HG03139 (cell line): ENCODE data around the gene RAB33B.
A peak's percentile ranks its signal among the peaks of the same experiment; 100 is the strongest.
"Not testable (repeated sequence)": the region's sequence is repeated elsewhere in the genome, so short reads cannot be mapped to it uniquely, and the experiment has no call there.

Experiments
- ATAC-seq: cut with Tn5 transposase; IDR thresholded peaks from one replicate; pipeline ENCODE4 v1.9.1; 2021; ENCODE audit not compliant: unreplicated experiment

RAB33B gene

DNA sequence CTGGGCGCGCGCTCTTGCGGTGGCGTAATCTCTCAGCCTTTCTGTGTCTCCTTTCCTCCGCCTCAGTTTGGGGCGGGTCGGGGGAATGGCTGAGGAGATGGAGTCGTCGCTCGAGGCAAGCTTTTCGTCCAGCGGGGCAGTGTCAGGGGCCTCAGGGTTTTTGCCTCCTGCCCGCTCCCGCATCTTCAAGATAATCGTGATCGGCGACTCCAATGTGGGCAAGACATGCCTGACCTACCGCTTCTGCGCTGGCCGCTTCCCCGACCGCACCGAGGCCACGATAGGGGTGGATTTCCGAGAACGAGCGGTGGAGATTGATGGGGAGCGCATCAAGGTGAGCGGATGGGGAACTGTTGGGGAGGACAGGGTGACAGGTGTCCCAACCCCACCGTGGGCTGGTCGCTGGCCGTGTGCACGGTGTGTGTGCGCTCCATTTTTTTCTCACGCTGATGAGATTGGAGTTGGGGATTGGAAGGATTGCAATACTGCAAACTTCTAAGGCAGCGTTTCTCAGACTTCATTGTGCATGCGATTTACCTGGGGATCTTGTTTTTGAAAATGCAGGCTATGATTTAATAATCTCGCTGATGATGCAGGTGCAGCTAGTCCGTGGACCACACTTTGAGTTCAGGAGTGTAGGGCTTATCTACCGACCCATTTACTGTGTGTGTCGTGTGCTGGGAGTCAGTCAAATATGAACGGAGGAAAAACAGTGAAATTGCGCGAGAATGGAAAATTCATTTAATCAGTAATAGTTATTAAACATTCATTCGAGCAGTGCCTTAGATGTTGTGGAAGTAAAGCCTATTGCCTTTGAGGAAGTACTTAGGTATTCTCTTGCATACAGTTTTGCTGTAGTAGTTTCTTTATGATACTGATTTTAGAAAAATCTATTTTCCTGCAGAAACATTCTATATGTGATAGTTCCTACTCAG lies at the start of gene RAB33B:
RAB33B (plus strand) TSS at position 11 of the 935 bp plus-strand sequence; CDS start at position 86, 75 bp downstream.
- ATAC-seq: peak; percentile 3

DNA sequence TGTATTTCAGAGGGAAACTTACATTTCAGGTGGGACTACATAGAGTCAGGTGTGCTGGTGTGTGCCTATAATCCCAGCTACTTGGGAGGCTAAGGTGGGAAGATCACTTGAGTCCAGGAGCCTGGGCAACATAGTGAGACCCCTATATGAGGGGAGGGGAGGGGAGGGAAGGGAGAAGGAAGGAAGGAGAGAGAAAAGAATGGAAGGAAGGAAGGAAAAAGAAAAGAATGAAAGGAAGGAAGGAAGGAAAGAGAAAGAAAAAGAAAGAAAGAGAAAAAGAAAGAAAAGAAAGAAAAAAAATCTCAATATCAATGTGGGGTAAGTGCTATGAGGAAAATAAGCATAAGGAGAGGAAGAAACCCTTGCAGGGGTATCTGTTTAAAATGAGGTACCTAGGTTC lies 43.6 kb upstream of the RAB33B start:
- ATAC-seq: no peak

DNA sequence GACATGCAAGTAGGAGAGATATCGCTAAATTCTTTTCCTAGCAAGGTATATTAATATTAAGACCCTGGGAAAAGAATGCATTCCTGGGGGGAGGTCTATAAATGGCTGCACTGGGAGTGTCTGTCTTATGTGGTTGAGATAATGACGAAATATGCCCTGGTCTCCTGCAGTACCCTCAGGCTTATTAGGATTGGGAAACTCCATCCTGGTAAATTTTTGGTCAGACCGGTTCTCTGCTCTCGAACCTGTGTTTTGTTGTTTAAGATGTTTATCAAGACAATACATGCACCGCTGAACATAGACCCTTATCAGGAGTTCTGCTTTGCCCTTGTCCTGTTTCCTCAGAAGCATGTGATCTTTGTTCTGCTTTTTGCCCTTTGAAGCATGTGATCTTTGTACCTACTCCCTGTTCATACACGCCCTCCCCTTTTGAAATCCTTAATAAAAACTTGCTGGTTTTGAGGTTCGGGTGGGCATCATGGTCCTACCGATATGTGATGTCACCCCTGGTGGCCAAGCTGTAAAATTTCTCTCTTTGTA lies 39.2 kb upstream of the RAB33B start:
- not testable (repeated sequence) for ATAC-seq

DNA sequence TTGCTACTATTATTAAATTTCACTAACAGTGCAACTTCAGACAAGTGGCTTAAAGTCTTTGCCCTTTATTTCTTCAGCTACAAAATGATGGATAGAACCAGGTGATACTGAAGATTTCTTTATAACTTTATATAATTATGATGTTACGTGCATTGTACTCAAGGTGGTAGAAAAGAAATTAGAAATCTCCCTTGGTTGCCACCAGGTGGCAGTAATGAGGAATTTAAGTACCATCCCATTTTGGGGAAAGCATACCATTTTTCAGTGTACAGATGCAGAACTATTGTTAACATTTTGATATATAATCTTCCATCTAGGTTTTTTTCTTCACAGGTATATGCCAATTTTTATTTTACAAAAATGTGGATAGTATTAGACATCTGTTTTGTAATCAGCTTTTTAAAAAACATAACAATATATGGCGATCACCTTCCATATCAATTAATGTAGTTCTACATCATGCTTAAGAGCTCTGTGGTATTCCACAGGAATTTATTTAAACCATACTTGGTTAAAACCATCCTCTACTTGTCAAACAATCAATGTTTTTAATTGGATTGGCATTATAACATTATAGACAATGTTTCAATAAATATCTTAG lies 37.7 kb upstream of the RAB33B start:
- no peak for ATAC-seq

DNA sequence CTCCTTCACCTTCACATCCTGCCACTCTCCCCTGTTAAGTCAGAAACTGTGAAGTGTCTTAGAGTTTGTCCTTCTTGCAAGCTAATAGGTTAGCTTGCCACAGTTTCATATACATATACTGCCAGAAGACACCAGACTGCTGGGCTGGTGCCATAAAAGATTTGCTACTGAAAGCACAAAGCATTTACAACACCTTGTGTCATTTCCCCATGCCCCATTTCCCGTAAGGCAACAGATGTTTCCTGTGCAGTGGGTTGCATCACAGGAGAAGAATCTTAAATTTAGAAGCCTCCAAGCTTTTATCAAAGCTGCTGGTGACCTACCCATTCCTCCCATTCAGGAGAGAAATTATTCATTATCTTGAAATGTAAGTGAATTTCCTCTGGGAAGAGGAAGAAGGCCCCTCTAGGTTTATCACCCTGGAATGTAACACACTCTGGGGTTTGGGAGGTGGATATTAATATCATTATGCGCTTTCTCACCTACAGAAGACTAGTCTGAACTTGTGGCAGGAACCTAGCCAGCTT lies 34.5 kb upstream of the RAB33B start:
- ATAC-seq: peak; percentile 76

DNA sequence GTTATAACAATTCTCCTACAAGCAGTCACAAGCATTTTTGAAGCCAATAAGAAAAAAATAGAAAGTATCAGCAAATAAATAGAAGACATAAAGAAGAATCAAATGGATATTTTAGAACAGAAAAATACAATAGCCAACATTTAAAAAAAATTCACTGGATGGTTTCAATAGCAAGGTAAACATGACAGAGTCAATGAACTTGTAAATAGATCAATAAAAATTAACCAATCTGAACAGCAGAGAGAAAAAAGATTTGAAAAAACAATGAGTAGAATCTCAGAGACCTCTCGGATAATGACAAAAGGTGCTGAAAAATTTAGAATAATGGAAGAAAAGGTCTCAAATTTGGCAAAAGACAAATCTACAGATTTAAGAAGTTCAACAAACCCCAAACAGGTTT lies 33.3 kb upstream of the RAB33B start:
- ATAC-seq: no peak

DNA sequence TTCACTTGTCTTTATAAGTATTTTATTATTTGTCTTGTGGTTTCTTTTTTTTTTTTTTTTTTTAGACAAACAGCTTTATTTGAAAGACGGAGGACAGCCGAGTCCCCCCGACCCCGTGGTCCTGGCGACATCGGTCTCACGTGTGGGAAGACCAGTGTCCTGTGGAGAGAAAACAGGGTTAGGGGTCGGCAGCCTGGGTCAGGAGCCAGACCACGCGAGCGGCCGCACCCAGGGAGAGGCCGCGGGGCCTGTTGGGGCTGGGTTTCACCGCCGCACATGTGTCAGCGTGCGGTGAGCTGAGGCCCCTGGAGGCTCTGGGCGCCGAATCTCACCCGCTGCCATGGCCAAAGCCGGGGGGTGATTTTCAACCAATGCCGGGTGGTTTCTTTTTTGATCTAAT lies 17.8 kb upstream of the RAB33B start:
- no peak for ATAC-seq

DNA sequence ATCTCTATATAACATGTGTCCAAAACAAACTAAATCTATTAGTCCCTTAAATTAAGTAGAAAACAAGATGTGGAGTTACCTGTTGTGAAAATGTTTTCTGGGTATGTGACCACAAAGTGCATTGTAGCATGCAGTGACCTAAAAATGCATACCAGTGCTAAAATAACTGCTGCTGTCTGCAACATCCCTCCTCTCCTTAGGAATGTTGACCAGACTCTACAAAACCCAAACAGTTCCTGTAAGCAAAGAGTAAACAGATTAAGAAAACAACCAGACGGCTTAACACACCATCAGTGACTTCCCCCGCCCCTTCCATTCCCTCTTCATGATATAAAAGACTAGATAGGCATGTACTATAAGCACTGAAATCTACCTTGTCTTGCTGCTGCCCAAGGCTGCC lies 15.8 kb upstream of the RAB33B start:
- no peak for ATAC-seq

DNA sequence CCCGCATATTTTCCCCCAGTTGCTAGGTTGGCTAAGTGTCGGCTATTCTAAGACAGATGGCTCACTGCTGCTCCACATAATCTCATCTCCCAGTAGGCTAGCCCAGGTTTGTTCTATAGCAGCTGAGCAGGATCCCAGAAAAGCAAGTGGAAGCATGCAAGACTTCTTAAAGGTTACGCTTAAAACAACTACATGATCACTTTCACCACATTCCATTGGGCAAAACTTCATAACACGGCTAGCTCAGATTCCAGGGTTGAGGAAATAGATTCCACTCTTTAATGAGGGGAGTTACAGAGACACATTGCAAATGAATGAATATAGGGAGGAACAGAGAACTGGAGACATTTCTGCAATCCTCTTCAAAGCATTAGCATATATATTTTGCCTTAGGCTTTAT lies 12.9 kb upstream of the RAB33B start:
- ATAC-seq: no peak

DNA sequence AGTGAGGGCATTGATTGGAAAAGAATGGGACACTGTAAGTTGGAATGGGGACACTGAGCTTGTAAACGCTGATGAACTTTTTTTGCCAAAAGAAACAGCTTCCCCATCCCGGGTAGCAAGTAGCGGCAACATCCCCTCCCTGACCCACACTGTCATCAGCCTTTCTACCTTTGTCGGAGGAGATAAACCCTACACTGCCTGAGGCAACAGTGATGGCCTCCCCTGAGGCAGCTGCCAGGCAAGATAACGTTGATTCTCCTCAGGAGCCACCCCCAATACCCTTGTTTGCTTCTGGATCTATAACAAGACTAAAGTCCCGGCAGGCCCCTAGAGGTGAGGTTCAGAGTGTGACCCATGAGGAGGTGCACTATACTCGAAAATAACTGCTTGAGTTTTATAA lies 10.3 kb upstream of the RAB33B start:
- no peak for ATAC-seq

DNA sequence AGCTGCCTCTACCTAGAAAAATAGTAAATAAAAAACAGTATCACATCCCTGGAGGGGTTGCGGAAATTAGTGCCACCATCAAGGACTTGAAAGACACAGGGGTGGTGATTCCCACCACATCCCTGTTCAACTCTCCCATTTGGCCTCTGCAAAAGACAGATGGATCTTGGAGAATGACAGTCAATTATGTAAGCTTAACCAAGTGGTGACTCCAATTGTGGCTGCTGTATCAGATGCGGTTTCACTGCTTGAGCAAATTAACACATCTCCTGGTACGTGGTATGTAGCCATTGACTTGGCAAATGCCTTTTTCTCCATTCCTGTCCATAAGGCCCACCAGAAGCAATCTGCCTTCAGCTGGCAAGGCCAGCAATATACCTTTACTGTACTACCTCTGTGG lies 9.0 kb upstream of the RAB33B start:
- ATAC-seq: not testable (repeated sequence)

DNA sequence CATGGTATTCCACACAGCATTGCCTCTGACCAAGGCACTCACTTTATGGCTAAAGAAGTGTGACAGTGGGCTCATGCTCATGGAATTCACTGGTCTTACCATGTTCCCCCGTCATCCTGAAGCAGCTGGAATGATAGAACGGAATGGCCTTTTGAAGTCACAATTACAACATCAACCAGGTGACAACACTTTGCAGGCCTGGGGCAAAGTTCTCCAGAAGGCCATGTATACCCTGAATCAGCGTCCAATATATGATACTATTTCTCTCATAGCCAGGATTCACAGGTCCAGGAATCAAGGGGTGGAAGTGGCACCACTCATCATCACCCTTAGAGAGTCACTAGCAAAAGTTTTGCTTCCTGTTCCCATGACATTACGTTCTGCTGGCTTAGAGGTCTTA lies 6.8 kb upstream of the RAB33B start:
- not testable (repeated sequence) for ATAC-seq

DNA sequence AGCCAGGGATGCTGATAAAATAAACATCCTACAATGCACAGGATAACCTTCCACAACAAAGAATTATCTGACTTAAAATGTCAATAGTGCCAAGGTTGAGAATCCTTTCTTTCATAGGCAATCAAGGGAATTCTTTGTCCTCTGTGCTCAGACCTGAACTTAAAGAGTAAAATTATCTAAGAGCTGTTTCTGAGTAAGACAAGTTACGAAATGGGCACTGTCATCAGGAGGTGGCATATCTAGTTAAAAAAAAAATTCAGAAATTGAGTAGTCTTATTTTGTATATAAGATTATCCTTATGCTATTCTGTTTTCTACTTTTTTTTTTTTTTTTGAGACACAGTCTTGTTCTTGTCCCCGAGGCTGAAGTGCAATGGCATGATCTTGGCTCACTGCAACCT lies 3.3 kb upstream of the RAB33B start:
- ATAC-seq: no peak

DNA sequence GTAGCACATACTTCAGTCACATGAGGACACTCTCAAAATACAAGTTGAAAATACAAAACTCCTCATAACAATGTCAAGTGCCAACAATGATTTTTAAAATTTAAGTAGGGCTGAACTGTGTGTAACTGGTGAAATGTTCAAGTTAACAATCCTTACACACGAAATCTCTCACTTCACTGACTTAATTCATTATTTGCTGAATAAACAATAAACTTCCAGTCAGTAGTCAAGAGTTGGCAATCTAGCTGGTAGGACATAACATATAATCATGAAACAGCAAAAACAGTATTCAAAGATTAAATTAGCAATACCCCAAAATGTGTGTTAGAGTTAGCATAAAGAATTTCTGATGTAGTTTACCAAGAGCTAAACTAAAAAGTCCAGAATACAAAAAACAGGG lies 1.9 kb upstream of the RAB33B start:
- no peak for ATAC-seq

DNA sequence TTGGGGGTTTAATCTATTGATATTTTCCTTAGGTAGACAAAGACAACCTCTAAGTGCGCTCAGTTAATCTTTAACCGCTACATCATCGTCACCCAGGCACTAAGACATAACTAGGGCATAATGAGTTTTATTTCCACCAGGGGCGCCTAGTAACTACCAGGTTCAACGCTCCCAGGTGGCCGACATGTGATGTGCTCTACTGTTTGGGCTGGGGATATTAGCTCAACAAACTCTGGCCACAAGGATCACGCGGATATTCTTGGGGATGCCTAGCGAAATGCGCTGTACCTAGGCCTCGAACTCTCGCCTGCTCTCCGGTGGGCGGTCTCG lies 915 bp upstream of the RAB33B start:
- ATAC-seq: peak; percentile 42

DNA sequence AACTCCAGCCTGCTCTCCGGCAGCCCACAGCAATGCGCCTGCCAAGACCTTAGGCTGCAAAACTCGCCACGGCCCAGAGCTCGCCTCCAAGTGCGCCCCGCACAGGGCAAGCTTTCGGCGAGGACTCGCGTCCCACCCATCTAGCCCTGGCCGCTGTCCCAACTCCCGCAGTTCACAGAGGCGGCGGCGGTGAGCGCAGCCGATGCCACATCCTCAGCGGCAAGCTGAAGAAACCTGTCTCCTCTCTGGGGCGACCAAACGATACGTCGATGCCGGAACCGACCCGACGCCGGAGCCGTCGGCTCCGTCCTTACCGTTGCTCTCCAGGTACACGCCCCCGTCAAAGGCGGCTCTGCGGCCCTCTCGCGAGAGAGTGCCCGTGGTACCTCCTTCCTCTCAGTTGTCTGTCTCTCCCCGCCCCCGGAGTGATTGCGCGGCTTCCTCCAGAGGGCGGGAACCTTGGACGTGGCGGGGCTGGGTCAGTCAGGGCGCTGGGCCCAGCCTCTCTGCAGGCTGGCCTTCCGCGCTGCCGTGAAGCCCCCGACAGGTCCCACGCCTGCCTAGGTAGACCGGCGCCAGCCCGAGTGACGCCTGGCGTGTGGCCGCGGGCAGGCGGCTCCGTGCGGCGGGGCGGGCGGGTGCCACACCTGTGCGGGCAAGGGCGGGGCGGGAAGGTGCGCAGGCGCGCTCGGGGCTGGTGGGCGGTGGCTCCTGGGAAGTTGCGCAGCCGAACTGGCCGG lies 380 bp upstream of the RAB33B start:
- peak; percentile 85 for ATAC-seq

DNA sequence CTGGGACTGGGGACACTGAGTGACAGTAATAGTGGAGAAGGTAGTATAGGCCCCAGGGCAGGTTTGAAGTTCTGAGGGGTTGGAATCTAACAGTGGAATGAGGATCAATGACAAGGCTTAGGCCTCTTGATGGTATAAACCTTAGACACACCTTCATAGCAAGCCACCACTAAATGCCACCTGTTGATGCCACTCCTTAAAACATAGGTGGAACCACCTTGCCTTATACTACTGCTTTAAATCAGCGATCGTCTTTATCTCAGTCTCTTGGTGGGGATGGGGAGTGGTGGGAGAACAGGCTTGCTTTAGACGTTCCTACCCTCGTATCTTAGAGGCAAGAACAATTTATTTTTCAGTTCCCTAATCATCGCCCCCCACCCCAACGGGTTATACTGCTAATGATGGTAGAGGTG lies 1.2 kb downstream of the RAB33B start:
- ATAC-seq: no peak

DNA sequence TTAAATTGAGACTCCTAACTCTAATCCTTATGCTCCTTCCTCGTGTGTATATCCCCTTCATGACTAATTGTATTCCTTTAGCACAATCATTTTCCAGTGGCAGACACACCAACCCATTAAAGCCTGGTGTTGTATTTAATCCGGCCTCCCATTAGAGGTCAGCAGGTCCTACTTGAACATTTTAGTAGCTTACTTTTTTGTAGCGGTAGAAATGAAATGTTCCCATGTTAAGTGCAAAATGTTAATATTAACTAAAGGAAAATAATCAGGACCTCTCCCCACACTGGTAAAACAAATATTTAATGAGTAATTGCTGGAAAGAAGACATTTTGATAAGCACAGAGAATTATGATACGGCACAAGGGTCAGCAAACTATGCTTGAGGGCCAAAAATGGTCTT lies 3.4 kb downstream of the RAB33B start:
- ATAC-seq: no peak

DNA sequence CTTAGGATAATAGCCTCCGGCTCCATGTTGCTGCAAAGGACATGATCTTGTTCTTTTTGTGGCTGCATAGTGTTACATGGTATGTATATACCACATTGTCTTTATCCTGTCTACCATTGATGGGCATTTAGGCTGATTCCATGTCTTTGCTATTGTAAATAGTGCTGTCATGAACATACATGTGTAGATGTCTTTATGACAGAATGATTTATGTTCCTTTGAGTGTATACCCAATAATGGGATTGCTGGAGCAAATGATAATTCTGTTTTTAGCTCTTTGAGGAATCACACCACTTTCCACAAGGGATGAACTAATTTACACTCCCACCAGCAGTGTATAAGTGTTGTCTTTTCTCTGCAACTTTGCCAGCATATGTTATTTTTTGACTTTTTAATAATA lies 4.6 kb downstream of the RAB33B start:
- no peak for ATAC-seq

DNA sequence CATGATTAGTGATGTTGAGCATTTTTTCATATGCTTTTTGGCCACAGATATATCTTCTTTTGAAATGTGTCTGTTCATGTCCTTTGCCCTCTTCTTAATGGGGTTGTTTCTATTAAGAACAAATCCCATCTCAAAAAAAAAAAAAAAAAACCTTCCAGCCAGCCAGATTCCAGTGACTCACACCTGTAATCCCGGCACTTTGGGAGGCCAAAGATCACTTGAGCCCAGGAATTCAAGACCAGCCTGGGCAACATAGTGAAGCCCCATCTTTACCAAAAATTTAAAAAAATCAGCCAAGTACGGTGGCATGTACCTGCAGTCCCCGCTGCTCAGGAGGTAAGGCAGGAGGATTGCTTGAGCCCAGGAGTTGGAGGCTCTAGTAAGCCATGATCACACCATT lies 5.1 kb downstream of the RAB33B start:
- ATAC-seq: no peak

DNA sequence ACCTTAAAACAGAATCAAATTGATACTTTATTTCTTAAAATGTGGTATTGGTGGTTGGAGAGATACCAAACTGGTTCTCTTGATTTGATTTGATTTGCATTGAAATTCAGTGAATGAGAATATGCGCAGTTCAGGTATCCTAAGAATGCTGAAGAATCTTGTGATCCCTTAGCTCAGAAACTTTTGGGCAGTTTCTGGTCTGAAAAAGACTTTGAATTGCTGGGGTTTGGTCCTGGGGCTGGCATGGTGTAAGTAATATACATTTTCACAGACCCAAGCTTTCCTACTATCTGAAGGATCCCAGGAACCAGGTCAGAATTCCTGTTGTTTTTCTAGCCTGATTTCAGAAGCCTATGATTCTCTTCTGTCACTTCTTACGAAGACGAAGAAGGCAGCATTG lies 6.6 kb downstream of the RAB33B start:
- no peak for ATAC-seq
